ENCODE measurements around the gene FXYD5. TPM values are rescaled to one million over a fixed set of nuclear protein-coding genes. Genes with fewer than 3 reads are reported as not detected.

The FXYD5 gene
- total RNA-seq, 2 donors from 2014 or later: 35.5 to 46.7 TPM

DNA sequence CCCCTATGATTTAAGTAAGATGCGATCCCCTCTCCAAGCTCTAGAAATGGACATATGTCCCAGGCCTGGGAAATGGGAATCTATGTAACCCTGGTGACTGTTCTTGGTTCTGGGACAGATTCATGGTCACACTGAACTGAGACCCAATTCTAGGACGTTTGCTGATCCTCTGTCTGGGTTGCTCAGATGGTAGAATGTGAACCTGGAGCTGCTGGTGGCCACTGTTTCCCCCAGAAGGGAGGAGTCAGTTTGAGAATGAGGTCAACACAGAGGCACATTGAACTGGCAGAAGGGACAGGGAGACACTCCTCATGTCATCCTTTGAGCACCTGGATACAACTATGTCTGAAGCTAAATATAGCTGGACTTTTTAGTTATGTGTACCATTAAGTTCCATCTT lies 44.9 kb downstream of the FXYD5 start:
- ATAC-seq (no peak), DNase-seq (no peak)
- intact Hi-C loops (cut with DNase I): no loop called here

GRCh38 chr19:35202722-35203688 lies 48.5 kb downstream of the FXYD5 start:
- ATAC-seq (no peak), DNase-seq (no peak)
- intact Hi-C loops (cut with DNase I): no loop called here

- DNase-seq: no peak
Observed at GRCh38 chr19:35204799-35205732, 50.5 kb downstream of the FXYD5 start.

DNA sequence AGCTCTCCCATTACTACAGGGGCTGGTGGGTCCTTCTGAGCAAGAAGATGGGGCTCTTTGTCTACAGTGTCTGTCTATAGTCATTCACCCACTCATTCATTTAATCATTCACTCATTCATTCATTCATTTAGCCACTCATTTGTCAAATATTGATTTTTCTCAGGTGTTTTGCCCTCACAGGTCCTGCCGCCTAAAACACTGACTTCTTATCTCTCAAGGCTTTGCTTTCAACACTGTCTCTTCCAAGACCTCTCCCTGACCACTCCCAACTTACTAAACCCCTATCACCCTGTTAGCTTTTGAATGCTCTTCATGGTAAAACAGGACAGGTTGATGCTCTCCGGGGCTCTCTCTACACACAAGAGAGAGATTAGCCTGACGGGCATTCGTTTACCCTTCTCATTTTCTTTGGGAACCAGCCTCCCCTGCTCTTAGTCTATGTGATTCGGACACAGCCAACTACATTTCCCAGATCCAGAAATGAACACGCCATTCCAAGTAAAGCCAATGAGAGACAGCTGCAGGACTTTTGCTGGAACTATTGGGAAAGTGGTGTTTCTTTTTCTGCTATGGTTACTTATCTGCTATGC lies 51.3 kb downstream of the FXYD5 start:
- intact Hi-C loops (cut with DNase I): no loop called here
- DNase-seq (no peak), ATAC-seq (no peak)

More at GRCh38 chr19:35204799-35205732, 50.5 kb downstream of the FXYD5 start:
- ATAC-seq: peak; percentile 38 to 61
- intact Hi-C loops (cut with DNase I): no loop called here

- DNase-seq (no peak), ATAC-seq (no peak)
- intact Hi-C loops (cut with DNase I): no loop called here
Observed at GRCh38 chr19:35206379-35206778, 51.8 kb downstream of the FXYD5 start.

GRCh38 chr19:35206855-35207254 lies 52.3 kb downstream of the FXYD5 start:
- no peak for DNase-seq
- intact Hi-C loops (cut with DNase I): no loop called here
- no peak for ATAC-seq

DNA sequence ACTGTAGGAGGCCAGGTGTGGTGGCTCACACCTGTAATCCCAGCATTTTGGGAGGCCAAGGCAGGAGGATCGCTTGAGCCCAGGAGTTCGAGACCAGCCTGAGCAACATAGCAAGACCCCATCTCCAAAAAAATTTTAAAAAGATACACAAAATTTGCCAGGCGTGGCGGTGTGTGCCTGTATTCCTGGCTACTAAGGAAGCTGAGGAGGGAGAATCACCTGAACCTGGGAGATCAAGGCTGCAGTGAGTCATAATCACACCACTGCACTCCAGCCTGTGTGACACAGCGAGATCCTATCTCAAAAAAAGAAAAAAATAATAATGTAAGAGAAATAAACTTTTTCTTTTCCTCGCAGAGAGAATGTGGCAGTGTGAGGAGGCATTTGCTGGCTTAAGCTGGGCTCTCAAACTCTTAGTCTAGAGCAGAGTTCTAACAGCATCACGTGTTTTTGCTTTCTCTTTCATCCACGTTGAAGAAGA lies 52.9 kb downstream of the FXYD5 start:
- no peak for DNase-seq

GRCh38 chr19:35208121-35208520 lies 53.6 kb downstream of the FXYD5 start:
- no peak for DNase-seq
- intact Hi-C loops (cut with DNase I): no loop called here

More for the DNA sequence above, 52.9 kb downstream of the FXYD5 start:
- ATAC-seq: no peak
- intact Hi-C loops (cut with DNase I): no loop called here

GRCh38 chr19:35209646-35210045 lies 55.1 kb downstream of the FXYD5 start:
- intact Hi-C loops (cut with DNase I): no loop called here
- ATAC-seq (no peak), DNase-seq (no peak)

More at GRCh38 chr19:35208121-35208520, 53.6 kb downstream of the FXYD5 start:
- ATAC-seq: no peak

- DNase-seq (peak; percentile 74), ATAC-seq (peak; percentile 58 to 73)
- intact Hi-C loops (cut with DNase I): no loop called here
Observed at GRCh38 chr19:35211545-35212230, 57.2 kb downstream of the FXYD5 start.

DNA sequence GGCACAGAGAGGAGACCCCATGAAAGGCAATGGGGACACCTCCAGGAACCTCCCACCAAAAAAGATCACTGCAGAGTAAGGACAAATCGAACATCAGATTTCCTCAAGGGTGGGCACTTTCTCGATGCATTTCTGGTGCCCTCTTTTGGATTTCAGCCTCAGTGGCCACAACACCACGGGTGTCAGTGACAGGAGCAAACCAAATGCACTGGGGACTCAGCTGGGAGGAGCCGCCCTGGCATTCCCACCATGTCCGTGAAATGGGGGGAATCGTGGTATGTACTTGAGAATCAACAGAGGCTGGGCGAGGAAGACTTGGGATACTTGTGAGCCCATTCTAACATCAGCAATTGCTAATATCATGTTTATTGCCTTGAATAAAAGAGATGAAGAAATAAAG lies 57.7 kb downstream of the FXYD5 start:
- DNase-seq (no peak), ATAC-seq (no peak)
- intact Hi-C loops (cut with DNase I): no loop called here

GRCh38 chr19:35213663-35214632 lies 59.4 kb downstream of the FXYD5 start:
- DNase-seq: peak; percentile 70
- intact Hi-C loops (cut with DNase I): no loop called here
- ATAC-seq: peak; percentile 75 to 85

- intact Hi-C loops (cut with DNase I): no loop called here
- ATAC-seq (no peak), DNase-seq (no peak)
Observed at GRCh38 chr19:35214766-35215422, 60.4 kb downstream of the FXYD5 start.

- ATAC-seq: no peak
- intact Hi-C loops (cut with DNase I): no loop called here
- no peak for DNase-seq
Observed at GRCh38 chr19:35216016-35216832, 61.7 kb downstream of the FXYD5 start.

DNA sequence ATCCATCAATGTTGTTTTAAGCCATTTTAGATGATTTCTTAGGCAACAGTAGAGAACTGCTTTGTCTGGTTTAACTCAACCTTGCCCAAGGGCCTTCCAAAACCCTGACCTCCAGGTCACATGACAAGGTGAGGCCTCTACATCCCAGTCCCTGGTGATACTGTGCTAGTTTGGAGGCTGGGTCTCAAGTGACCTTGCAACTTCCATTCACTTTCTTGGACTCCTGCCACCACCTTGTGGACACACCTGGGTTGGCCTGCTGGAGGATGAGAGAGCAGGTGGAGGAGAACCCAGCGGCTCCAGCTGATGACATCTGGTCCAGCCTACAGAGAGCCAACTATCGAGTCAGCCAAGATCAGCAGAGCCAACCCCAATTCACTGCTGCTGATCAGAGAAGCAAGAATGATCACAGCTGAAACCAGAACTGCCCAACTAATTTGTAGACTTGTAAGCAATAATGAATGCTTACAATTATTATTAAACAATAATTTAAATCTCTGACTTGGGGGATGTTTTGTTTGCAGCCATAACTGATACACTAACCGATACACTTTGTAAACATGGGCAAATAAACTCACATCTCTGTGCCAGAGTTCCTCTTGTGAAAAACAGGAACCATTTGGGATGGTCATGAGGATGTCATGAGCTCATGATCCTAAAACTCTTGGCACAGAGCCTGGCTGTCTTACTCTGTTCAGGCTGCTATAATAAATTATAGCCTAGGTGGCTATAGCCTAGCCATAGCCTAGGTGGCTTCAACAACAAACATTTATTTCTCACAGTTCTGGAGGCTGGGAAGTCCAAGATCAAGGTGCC lies 62.5 kb downstream of the FXYD5 start:
- DNase-seq (no peak), ATAC-seq (peak in 1 of 2 donors; percentile 19)
- intact Hi-C loops (cut with DNase I): no loop called here

Data from left cardiac atrium (tissue), 4 donors.